ENCODE results near the gene RBM47. TPM values are rescaled to one million over a fixed set of nuclear protein-coding genes. Genes with fewer than 3 reads are reported as not detected.

RBM47 gene
- polyA plus RNA-seq, 1 experiment = 0.62 TPM

DNA sequence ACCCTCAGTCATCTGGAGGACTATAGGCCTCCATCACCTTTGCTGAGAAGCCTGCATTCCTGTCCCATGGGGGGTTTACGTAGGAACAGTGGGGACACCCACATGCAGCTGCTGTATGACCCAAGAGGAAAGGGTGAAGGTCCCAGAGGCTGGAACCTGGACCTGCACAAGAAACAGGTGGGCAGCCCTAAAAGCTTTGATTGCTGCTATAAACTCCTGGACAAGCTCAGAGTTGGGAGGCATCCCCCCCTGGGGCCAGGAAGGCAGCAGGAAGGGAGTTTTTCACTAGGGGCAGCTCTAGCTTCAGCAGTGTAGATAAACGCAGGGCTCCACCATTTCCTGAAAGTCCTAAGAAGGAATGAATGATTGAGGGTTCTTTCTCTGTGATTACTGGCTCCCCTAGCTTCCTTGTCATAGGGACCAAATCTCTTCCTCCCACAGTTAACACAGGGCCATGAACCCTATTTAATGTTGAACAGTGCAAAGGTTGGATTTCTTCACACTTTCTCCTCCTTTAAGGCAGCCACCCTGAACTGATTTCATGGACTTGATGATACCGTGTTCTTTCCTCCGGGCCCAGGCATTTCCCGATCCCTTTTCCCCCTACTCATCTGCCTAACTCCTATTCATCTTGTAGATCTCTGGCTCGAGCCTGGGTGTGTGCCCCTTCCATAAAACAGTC lies 210.3 kb downstream of the RBM47 start:
- DNase-seq (ENCODE audit: low read depth, low spot score) = no peak
- H3K4me3 ChIP-seq (ENCODE audit: low read depth, low read length) = no peak overlapping the region
- H3K27ac ChIP-seq (ENCODE audit: low read depth, low read length) = no peak overlapping the region
- CTCF ChIA-PET = interaction anchor here (0.6 to 1.1 kb wide), 2 partner anchors 103 to 148 kb away, joined by 3 read pairs; no protein-coding TSS in a partner anchor
- H3K9me3 ChIP-seq (ENCODE audit: control insufficient read depth, insufficient read depth, low read length) = no peaks in the 10 kb centered on the region; the same call in 1 of the 2 replicates
- POLR2A ChIA-PET = interaction anchor here (0.6 kb wide), 1 partner anchor 110 kb away, joined by 3 read pairs; no protein-coding TSS in a partner anchor
- TF ChIP-seq, protein P1, sequence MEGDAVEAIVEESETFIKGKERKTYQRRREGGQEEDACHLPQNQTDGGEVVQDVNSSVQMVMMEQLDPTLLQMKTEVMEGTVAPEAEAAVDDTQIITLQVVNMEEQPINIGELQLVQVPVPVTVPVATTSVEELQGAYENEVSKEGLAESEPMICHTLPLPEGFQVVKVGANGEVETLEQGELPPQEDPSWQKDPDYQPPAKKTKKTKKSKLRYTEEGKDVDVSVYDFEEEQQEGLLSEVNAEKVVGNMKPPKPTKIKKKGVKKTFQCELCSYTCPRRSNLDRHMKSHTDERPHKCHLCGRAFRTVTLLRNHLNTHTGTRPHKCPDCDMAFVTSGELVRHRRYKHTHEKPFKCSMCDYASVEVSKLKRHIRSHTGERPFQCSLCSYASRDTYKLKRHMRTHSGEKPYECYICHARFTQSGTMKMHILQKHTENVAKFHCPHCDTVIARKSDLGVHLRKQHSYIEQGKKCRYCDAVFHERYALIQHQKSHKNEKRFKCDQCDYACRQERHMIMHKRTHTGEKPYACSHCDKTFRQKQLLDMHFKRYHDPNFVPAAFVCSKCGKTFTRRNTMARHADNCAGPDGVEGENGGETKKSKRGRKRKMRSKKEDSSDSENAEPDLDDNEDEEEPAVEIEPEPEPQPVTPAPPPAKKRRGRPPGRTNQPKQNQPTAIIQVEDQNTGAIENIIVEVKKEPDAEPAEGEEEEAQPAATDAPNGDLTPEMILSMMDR (IDR thresholded peaks at IDR 0.05; ENCODE audit: low read depth, low read length) = no peak
- H3K27me3 ChIP-seq (ENCODE audit: control insufficient read depth, insufficient read depth, low read length) = no peaks in the 10 kb centered on the region

DNA sequence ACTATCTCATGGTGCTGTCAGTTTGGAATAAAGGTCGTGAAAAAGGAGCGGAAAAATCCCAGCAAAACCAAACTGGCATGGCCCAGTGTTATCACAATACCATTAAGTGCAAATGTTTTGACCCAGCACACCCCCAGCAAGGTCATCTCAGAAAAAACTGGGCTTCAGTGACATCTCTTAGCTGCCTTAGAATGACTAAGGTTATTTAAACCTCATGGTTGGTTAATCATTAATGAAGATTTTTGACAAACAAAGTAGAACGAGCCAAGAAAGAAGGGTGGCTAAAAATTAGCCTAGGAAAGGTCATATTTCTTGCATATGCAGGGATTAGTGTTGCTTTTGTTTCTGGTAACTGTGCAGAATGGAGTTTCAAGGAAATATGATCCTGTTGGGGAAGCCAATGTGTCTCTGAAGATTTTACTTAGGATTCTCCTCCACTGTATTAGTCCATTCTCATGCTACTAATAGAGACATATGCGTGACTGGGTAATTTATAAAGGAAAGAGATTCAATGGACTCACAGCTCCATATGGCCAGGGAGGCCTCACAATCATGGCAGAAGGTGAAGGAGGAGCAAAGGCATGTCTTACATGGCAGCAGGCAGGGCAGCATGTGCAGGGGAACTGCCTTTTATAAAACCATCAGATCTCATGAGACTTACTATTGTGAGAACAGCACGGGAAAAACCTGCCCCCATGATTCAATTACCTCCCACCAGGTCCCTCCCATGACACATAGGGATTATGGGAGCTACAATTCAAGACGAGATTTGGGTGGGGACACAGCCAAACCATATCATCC lies 211.0 kb downstream of the RBM47 start:
- ChIA-PET CTCF (interaction anchor here (0.6 kb wide), 1 partner anchor 147 kb away, joined by 3 read pairs; no protein-coding TSS in a partner anchor), POLR2A (interaction anchor here (0.6 kb wide), 1 partner anchor 109 kb away, joined by 3 read pairs; no protein-coding TSS in a partner anchor)
- Histone ChIP-seq H3K4me3 (ENCODE audit: low read depth, low read length) (no peak overlapping the region), H3K27me3 (ENCODE audit: control insufficient read depth, insufficient read depth, low read length) (no peaks in the 10 kb centered on the region), H3K9me3 (ENCODE audit: control insufficient read depth, insufficient read depth, low read length) (no peaks in the 10 kb centered on the region; the same call in 1 of the 2 replicates), H3K27ac (ENCODE audit: low read depth, low read length) (no peak overlapping the region)
- TF ChIP-seq, protein P1 (IDR thresholded peaks at IDR 0.05; ENCODE audit: low read depth, low read length) = no peak
- DNase-seq (ENCODE audit: low read depth, low spot score) = no peak

DNA sequence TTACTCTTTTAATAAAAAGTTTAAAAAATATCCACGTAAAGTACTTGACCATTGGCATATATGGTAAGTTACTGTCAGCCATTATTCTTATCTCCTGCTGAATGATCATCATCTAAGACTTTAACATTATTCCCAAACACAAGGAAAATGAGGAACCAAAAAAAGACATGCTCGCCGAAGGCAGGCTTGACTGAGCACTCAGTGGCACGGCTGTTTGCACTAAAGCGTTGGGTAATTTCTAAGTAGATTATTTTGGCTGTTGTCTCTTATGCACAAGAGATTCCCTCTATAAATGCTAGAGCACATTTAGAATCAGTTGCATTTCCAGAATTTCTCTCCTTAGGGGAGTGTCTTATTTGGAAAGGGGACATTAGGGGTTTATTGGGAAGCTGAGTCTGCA lies 211.7 kb downstream of the RBM47 start:
- Histone ChIP-seq H3K4me3 (ENCODE audit: low read depth, low read length) (no peak overlapping the region), H3K9me3 (ENCODE audit: control insufficient read depth, insufficient read depth, low read length) (no peaks in the 10 kb centered on the region; the same call in 1 of the 2 replicates), H3K27me3 (ENCODE audit: control insufficient read depth, insufficient read depth, low read length) (no peaks in the 10 kb centered on the region), H3K27ac (ENCODE audit: low read depth, low read length) (no peak overlapping the region)
- TF ChIP-seq, protein P1 (IDR thresholded peaks at IDR 0.05; ENCODE audit: low read depth, low read length) = no peak
- ChIA-PET POLR2A (no interaction called here), CTCF (no interaction called here)
- no peak for DNase-seq (ENCODE audit: low read depth, low spot score)

DNA sequence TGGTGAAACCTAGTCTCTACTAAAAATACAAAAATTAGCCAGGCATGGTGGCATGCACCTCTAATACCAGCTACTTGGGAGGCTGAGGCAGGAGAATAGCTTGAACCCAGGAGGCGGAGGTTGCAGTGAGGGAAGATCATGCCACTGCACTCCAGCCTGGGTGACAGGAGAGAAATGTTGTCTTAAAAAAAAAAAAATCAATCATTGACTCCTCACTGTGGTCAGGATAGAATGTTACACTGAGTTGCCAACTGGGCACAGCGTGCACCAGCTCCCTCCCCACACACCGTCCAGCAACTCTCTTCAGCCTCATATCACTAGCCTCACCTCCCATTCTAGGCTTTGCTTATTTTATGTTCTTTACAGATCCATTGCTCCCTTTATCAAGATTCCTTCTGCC lies 215.0 kb downstream of the RBM47 start:
- POLR2A ChIA-PET = no interaction called here
- TF ChIP-seq, protein P1 (IDR thresholded peaks at IDR 0.05; ENCODE audit: low read depth, low read length) = no peak
- H3K27ac ChIP-seq (ENCODE audit: low read depth, low read length) = no peak overlapping the region

More for the DNA sequence above, 215.0 kb downstream of the RBM47 start:
- DNase-seq (ENCODE audit: low read depth, low spot score) = no peak
- H3K27me3 ChIP-seq (ENCODE audit: control insufficient read depth, insufficient read depth, low read length) = peaks cover 3% of the 10 kb centered on the region
- no peak overlapping the region for H3K4me3 ChIP-seq (ENCODE audit: low read depth, low read length)
- CTCF ChIA-PET = interaction anchor here (0.6 kb wide), 1 partner anchor 90 kb away, joined by 3 read pairs; no protein-coding TSS in a partner anchor
- peaks cover 3% of the 10 kb centered on the region; the same call in 1 of the 2 replicates for H3K9me3 ChIP-seq (ENCODE audit: control insufficient read depth, insufficient read depth, low read length)
